ENCODE results near the gene PEAK1. TPM values are rescaled to one million over a fixed set of nuclear protein-coding genes. Genes with fewer than 3 reads are reported as not detected.
A peak's percentile ranks its signal among the peaks of the same experiment; 100 is the strongest.

The PEAK1 gene
- polyA plus RNA-seq, 2 of the 4 experiments (the other 2 are of a cell fraction): 7.5 to 13.7 TPM

GRCh38 chr15:77074350-77074749 lies 345.6 kb downstream of the PEAK1 start (continued):
- TF ChIP-seq, protein P1, sequence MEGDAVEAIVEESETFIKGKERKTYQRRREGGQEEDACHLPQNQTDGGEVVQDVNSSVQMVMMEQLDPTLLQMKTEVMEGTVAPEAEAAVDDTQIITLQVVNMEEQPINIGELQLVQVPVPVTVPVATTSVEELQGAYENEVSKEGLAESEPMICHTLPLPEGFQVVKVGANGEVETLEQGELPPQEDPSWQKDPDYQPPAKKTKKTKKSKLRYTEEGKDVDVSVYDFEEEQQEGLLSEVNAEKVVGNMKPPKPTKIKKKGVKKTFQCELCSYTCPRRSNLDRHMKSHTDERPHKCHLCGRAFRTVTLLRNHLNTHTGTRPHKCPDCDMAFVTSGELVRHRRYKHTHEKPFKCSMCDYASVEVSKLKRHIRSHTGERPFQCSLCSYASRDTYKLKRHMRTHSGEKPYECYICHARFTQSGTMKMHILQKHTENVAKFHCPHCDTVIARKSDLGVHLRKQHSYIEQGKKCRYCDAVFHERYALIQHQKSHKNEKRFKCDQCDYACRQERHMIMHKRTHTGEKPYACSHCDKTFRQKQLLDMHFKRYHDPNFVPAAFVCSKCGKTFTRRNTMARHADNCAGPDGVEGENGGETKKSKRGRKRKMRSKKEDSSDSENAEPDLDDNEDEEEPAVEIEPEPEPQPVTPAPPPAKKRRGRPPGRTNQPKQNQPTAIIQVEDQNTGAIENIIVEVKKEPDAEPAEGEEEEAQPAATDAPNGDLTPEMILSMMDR (IDR thresholded peaks at IDR 0.05): no peak
- no peak for TF ChIP-seq MAFK (IDR thresholded peaks at IDR 0.05; ENCODE audit: partially characterized antibody)
- no peak for TF ChIP-seq HDAC2 (IDR thresholded peaks at IDR 0.05)
- TF ChIP-seq RCOR1 (IDR thresholded peaks at IDR 0.05; ENCODE audit: low read depth, low read length): no peak

- peaks cover 34% of the 10 kb centered on the region for H3K4me1 ChIP-seq
- H3K4me3 ChIP-seq: no peak overlapping the region; the same call in 2 of the 3 replicates
- no peak for ATAC-seq
- FAIRE-seq: no peak
- peak overlapping the region; percentile 48 for H3K4me2 ChIP-seq
- H3K9me3 ChIP-seq: no peaks in the 10 kb centered on the region
- POLR2A ChIA-PET: interaction anchor here (0.6 to 1.0 kb wide), 6 partner anchors 11 to 750 kb away, joined by 3 to 9 read pairs (median 5); no protein-coding TSS in a partner anchor
- no peak for DNase-seq (ENCODE audit: low read depth in 1 of 2, low spot score in 1 of 2)
- 79% methylated on average over 15 of the region's 15 CpGs for WGBS (ENCODE audit: missing lambda C conversion rate)
- TF ChIP-seq ZFP36 (IDR thresholded peaks at IDR 0.05; ENCODE audit: borderline replicate concordance, partially characterized antibody): no peak
- TF ChIP-seq MAFK (IDR thresholded peaks at IDR 0.05; ENCODE audit: partially characterized antibody): peak; percentile 1
- TF ChIP-seq EP300 (IDR thresholded peaks at IDR 0.05): no peak
- no peak for TF ChIP-seq HOXA7 (CRISPR knock-in tag; IDR thresholded peaks at IDR 0.05)
- no peak for TF ChIP-seq PHF8 (IDR thresholded peaks at IDR 0.05; ENCODE audit: borderline replicate concordance, low read depth)
- CTCF ChIA-PET: interaction anchor here (0.8 kb wide), 1 partner anchor 9 kb away, joined by 4 read pairs; no protein-coding TSS in a partner anchor
- peak overlapping the region; percentile 37 to 92; a peak in 4 of 6 replicates for H3K27ac ChIP-seq
These were observed 348.3 kb downstream of the PEAK1 start for GRCh38 chr15:77071305-77072223.

GRCh38 chr15:77070495-77071304 lies 349.2 kb downstream of the PEAK1 start, which contains the start of gene TSPAN3:
TSS of gene TSPAN3 (minus strand) at chr15:77071109. CDS start at chr15:77070954, 155 bp downstream.
- Histone ChIP-seq H3K4me1 (peaks cover 42% of the 10 kb centered on the region), H3K9me3 (no peaks in the 10 kb centered on the region), H3K4me2 (peak within 1 kb of the TSS; percentile 91), H3K4me3 (peak within 1 kb of the TSS; percentile 64), H3K27ac (peak within 1 kb of the TSS; percentile 81 to 92)
- POLR2A ChIA-PET: interaction anchor here (0.6 to 1.0 kb wide), 6 partner anchors 10 to 751 kb away, joined by 3 to 9 read pairs (median 5); no protein-coding TSS in a partner anchor
- ATAC-seq (peak; percentile 94 to 97), FAIRE-seq (peak; percentile 36), DNase-seq (ENCODE audit: low read depth in 1 of 2, low spot score in 1 of 2) (peak; percentile 94 to 96)
- CTCF ChIA-PET: interaction anchor here (0.8 kb wide), 1 partner anchor 10 kb away, joined by 4 read pairs; no protein-coding TSS in a partner anchor
- 0% methylated on average over 21 of the region's 97 CpGs for WGBS (ENCODE audit: missing lambda C conversion rate)
- TF ChIP-seq, protein P1 (IDR thresholded peaks at IDR 0.05): no peak
- TF ChIP-seq CEBPB (IDR thresholded peaks at IDR 0.05): no peak
- no peak for TF ChIP-seq RNF2 (IDR thresholded peaks at IDR 0.05; ENCODE audit: borderline replicate concordance, low read depth)
- TF ChIP-seq HOXA7 (CRISPR knock-in tag; IDR thresholded peaks at IDR 0.05): no peak
- TF ChIP-seq, protein P2, sequence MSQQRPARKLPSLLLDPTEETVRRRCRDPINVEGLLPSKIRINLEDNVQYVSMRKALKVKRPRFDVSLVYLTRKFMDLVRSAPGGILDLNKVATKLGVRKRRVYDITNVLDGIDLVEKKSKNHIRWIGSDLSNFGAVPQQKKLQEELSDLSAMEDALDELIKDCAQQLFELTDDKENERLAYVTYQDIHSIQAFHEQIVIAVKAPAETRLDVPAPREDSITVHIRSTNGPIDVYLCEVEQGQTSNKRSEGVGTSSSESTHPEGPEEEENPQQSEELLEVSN (IDR thresholded peaks at IDR 0.05; ENCODE audit: borderline replicate concordance, low read depth): 0 out of 2 replicates have a peak, but pooled peaks have one; percentile 31
- no peak for TF ChIP-seq TFCP2L1 (CRISPR knock-in tag; IDR thresholded peaks at IDR 0.05)
- TF ChIP-seq SREBF2 (IDR thresholded peaks at IDR 0.05): no peak
- TF ChIP-seq, protein P3, sequence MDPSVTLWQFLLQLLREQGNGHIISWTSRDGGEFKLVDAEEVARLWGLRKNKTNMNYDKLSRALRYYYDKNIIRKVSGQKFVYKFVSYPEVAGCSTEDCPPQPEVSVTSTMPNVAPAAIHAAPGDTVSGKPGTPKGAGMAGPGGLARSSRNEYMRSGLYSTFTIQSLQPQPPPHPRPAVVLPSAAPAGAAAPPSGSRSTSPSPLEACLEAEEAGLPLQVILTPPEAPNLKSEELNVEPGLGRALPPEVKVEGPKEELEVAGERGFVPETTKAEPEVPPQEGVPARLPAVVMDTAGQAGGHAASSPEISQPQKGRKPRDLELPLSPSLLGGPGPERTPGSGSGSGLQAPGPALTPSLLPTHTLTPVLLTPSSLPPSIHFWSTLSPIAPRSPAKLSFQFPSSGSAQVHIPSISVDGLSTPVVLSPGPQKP (IDR thresholded peaks at IDR 0.05; ENCODE audit: low read depth, low read length): no peak
- TF ChIP-seq HES2 (IDR thresholded peaks at IDR 0.05): no peak
- TF ChIP-seq, protein P4, sequence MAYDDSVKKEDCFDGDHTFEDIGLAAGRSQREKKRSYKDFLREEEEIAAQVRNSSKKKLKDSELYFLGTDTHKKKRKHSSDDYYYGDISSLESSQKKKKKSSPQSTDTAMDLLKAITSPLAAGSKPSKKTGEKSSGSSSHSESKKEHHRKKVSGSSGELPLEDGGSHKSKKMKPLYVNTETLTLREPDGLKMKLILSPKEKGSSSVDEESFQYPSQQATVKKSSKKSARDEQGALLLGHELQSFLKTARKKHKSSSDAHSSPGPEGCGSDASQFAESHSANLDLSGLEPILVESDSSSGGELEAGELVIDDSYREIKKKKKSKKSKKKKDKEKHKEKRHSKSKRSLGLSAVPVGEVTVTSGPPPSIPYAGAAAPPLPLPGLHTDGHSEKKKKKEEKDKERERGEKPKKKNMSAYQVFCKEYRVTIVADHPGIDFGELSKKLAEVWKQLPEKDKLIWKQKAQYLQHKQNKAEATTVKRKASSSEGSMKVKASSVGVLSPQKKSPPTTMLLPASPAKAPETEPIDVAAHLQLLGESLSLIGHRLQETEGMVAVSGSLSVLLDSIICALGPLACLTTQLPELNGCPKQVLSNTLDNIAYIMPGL (CRISPR knock-in tag; IDR thresholded peaks at IDR 0.05; ENCODE audit: borderline replicate concordance): no peak

All from A549 (cell line).